DOHH2 (cell line): ENCODE results near the gene CPED1.

Experiments used
- H3F3A ChIP-seq: fragments of 200-600 bp; sonication (generic), shearing (Covaris generic); 2 replicates; pipeline ENCODE4 v1.6.0; 2016; ENCODE audit warnings: antibody characterized with exemption, mild to moderate bottlenecking; ENCODE audit not compliant: control insufficient read depth, insufficient read depth
- H3K27ac ChIP-seq: fragments of 200-600 bp; sonication (generic); 2 replicates; pipeline ENCODE4 v1.5.1; 2014; ENCODE audit warnings: low read depth, mild to moderate bottlenecking, low read length, moderate library complexity
- H3K27me3 ChIP-seq: fragments of 200-600 bp; sonication (generic); 2 replicates; pipeline ENCODE4 v1.6.1; 2014; ENCODE audit warnings: mild to moderate bottlenecking, low read length, mixed read lengths; ENCODE audit not compliant: control insufficient read depth
- H3K36me3 ChIP-seq: fragments of 200-600 bp; sonication (generic); 2 replicates; pipeline ENCODE4 v1.6.1; 2014; ENCODE audit warnings: mild to moderate bottlenecking, low read length, moderate library complexity, mixed read lengths; ENCODE audit not compliant: control insufficient read depth
- H3K4me1 ChIP-seq: fragments of 200-600 bp; sonication (generic); 2 replicates; pipeline ENCODE4 v1.6.1; 2014; ENCODE audit warnings: mild to moderate bottlenecking, low read length, mixed read lengths; ENCODE audit not compliant: control insufficient read depth
- H3K4me2 ChIP-seq: fragments of 200-600 bp; sonication (generic); 2 replicates; pipeline ENCODE4 v1.6.0; 2014; ENCODE audit warnings: mild to moderate bottlenecking, low read length, moderate library complexity
- H3K4me3 ChIP-seq: fragments of 200-600 bp; sonication (generic); 2 replicates; pipeline ENCODE4 v1.5.1; 2014; ENCODE audit warnings: mild to moderate bottlenecking, low read length, mixed read lengths
- H3K79me2 ChIP-seq: fragments of 200-600 bp; sonication (generic); 2 replicates; pipeline ENCODE4 v1.6.1; 2014; ENCODE audit warnings: mild to moderate bottlenecking, low read length, mixed read lengths; ENCODE audit not compliant: control insufficient read depth
- H3K9me2 ChIP-seq: fragments of 200-600 bp; sonication (generic); replicated peaks from 2 replicates; pipeline ENCODE4 v1.6.1; 2014; ENCODE audit warnings: mild to moderate bottlenecking, low read length, mixed read lengths; ENCODE audit not compliant: control insufficient read depth
- H3K9me3 ChIP-seq: fragments of 200-600 bp; sonication (generic); 2 replicates; pipeline ENCODE4 v1.6.1; 2014; ENCODE audit warnings: antibody characterized with exemption, low read length, mixed read lengths; ENCODE audit not compliant: control insufficient read depth, insufficient read depth
- H4K20me1 ChIP-seq: fragments of 200-600 bp; sonication (generic); 2 replicates; pipeline ENCODE4 v1.6.0; 2014; ENCODE audit warnings: low read depth, mild to moderate bottlenecking, antibody characterized with exemption, low read length, moderate library complexity; ENCODE audit not compliant: control insufficient read depth, insufficient read depth
- EZH2phosphoT487 ChIP-seq: fragments of 200-600 bp; sonication (generic); IDR thresholded peaks from 2 replicates; pipeline ENCODE4 v1.6.1; 2017; ENCODE audit warnings: borderline replicate concordance, mild to moderate bottlenecking, antibody characterized with exemption, low read length, moderate library complexity, mixed read lengths
- TF ChIP-seq, protein P1 (sequence below): fragments of 200-600 bp; sonication (generic); IDR thresholded peaks from one replicate; pipeline ENCODE4 v1.5.1; 2014; ENCODE audit warnings: antibody characterized with exemption, mild to moderate bottlenecking, low read depth, low read length; ENCODE audit not compliant: poor library complexity, severe bottlenecking

The CPED1 gene

GRCh38 chr7:121158665-121159064 is 170.2 kb downstream of the CPED1 start:
- Histone ChIP-seq H3K27me3 (no peaks in the 10 kb centered on the region), H3K27ac (no peak overlapping the region), H3K9me2 (no peaks in the 10 kb centered on the region), H3K9me3 (no peaks in the 10 kb centered on the region), H3K36me3 (no peaks in the 10 kb centered on the region), H3K79me2 (no peaks in the 10 kb centered on the region), H3F3A (no peaks in the 10 kb centered on the region), H3K4me2 (no peak overlapping the region), H4K20me1 (no peaks in the 10 kb centered on the region), H3K4me3 (no peak overlapping the region), H3K4me1 (peaks cover 8% of the 10 kb centered on the region)
- TF ChIP-seq, protein P1, sequence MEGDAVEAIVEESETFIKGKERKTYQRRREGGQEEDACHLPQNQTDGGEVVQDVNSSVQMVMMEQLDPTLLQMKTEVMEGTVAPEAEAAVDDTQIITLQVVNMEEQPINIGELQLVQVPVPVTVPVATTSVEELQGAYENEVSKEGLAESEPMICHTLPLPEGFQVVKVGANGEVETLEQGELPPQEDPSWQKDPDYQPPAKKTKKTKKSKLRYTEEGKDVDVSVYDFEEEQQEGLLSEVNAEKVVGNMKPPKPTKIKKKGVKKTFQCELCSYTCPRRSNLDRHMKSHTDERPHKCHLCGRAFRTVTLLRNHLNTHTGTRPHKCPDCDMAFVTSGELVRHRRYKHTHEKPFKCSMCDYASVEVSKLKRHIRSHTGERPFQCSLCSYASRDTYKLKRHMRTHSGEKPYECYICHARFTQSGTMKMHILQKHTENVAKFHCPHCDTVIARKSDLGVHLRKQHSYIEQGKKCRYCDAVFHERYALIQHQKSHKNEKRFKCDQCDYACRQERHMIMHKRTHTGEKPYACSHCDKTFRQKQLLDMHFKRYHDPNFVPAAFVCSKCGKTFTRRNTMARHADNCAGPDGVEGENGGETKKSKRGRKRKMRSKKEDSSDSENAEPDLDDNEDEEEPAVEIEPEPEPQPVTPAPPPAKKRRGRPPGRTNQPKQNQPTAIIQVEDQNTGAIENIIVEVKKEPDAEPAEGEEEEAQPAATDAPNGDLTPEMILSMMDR = no peak
- no peak for TF ChIP-seq EZH2phosphoT487

DNA sequence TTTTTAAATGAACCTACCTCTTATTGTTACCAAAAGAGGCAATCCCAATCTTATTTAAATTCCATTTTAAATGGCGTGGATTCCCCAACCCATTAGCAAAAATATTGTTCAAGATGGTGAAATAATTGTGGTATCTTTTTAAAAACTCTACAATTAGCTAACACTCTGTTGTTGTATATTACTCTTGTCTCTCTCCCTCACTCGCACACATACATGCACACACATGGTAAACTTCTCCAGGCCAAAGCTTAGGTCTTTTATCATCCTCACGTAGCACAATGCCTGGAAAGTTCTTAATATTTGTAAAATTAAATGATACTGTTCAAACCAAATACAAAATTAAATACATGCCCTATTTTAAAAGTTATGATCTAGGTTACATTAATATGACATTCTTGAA is 171.0 kb downstream of the CPED1 start:
- TF ChIP-seq, protein P1 = no peak
- TF ChIP-seq EZH2phosphoT487 = no peak
- Histone ChIP-seq H3F3A (no peaks in the 10 kb centered on the region), H3K4me1 (peaks cover 8% of the 10 kb centered on the region), H3K4me2 (no peak overlapping the region), H3K27ac (no peak overlapping the region), H3K36me3 (no peaks in the 10 kb centered on the region), H3K9me3 (no peaks in the 10 kb centered on the region), H3K9me2 (no peaks in the 10 kb centered on the region), H4K20me1 (no peaks in the 10 kb centered on the region), H3K4me3 (no peak overlapping the region), H3K27me3 (no peaks in the 10 kb centered on the region), H3K79me2 (no peaks in the 10 kb centered on the region)

GRCh38 chr7:121160150-121161008 is 171.9 kb downstream of the CPED1 start:
- Histone ChIP-seq H3K4me1 (peaks cover 8% of the 10 kb centered on the region), H3K27ac (no peak overlapping the region), H3F3A (no peaks in the 10 kb centered on the region), H3K36me3 (no peaks in the 10 kb centered on the region), H3K27me3 (no peaks in the 10 kb centered on the region), H3K79me2 (no peaks in the 10 kb centered on the region), H4K20me1 (no peaks in the 10 kb centered on the region), H3K9me3 (no peaks in the 10 kb centered on the region), H3K4me3 (no peak overlapping the region), H3K4me2 (no peak overlapping the region), H3K9me2 (no peaks in the 10 kb centered on the region)
- TF ChIP-seq, protein P1 = no peak
- no peak for TF ChIP-seq EZH2phosphoT487
